K562 (cell line): ENCODE measurements around the gene TTC13. TPM values are rescaled to one million over a fixed set of nuclear protein-coding genes. Genes with fewer than 3 reads are reported as not detected.

Experiments
- ATAC-seq: fragments of 200-7000 bp; cut with Tn5 transposase; 3 replicates; pipeline ENCODE4 v1.9.1; 2020; ENCODE audit warnings: moderate library complexity
- BruUV-seq: library from RNA; stranded (reverse); fragments of 400-500 nt; replicated peaks from 2 replicates; lab custom pipeline; 2021; lab: Mats Ljungman, UMichigan
- CTCF ChIA-PET: fragments of 300-600 bp; formaldehyde crosslinking; extraction: SDS; loops from one replicate; lab custom pipeline; 2021; ENCODE audit warnings: low intra/inter-chr PET ratio; lab: Yijun Ruan, JAX
- POLR2A ChIA-PET: fragments of 300-600, 350-650 bp; sonication (Branson Sonifier 250); formaldehyde crosslinking; extraction: SDS; loops from one replicate; lab custom pipeline; 2021; ENCODE audit warnings: antibody characterized with exemption, inconsistent platforms; lab: Yijun Ruan, JAX
- DNase-seq, 4 experiments: peaks; one replicate each; pipeline versions ENCODE4 v3.0.0 to v3.0.0-alpha.2; 2011 to 2018; ENCODE audit warnings: low spot score in 3 of 4, mixed read lengths in 3 of 4; ENCODE audit errors: extremely low read depth in 1 of 4
- FAIRE-seq: peaks from 2 replicates; lab custom pipeline; 2011; peaks lifted over from hg19 to GRCh38; lab: Jason Lieb, UNC
- H2AFZ ChIP-seq: 2 replicates; pipeline ENCODE4 v1.6.0; 2011; ENCODE audit warnings: low read depth, low read length, control low read depth, inconsistent platforms
- H3K27ac ChIP-seq: fragments of 200-600 bp; 3 replicates; pipeline ENCODE4 v1.8.0; 2011; ENCODE audit warnings: low read depth, mild to moderate bottlenecking, control low read depth, inconsistent platforms, low read length, moderate library complexity, mixed read lengths; ENCODE audit errors: extremely low read depth
- H3K27me3 ChIP-seq, 2 experiments: fragments of 300-600 bp in 1 of 2; 2 replicates in 1 of 2; 3 replicates in 1 of 2; pipeline versions ENCODE4 v1.6.0 to v1.8.0; 2011; ENCODE audit warnings: inconsistent platforms in 2 of 2, low read length in 2 of 2, mild to moderate bottlenecking in 1 of 2, mixed read lengths in 1 of 2, moderate library complexity in 1 of 2; ENCODE audit not compliant: control insufficient read depth in 2 of 2, insufficient read depth in 2 of 2
- H3K36me3 ChIP-seq: fragments of 300-600 bp; 3 replicates; pipeline ENCODE4 v1.8.0; 2011; ENCODE audit warnings: mild to moderate bottlenecking, low read length, inconsistent platforms; ENCODE audit not compliant: control insufficient read depth, insufficient read depth
- H3K4me1 ChIP-seq, 2 experiments: fragments of 200-600 bp in 1 of 2; replicated peaks in 1 of 2; 2 replicates in 1 of 2; 3 replicates in 1 of 2; pipeline versions ENCODE4 v1.5.1 to v1.8.0; 2011; ENCODE audit warnings: inconsistent platforms in 2 of 2, low read length in 2 of 2, mild to moderate bottlenecking in 1 of 2, mixed read lengths in 1 of 2, moderate library complexity in 1 of 2; ENCODE audit not compliant: control insufficient read depth in 2 of 2, insufficient read depth in 2 of 2
- H3K4me2 ChIP-seq: 2 replicates; pipeline ENCODE4 v1.6.1; 2011; ENCODE audit warnings: low read length, control low read depth, inconsistent platforms, mixed read lengths; ENCODE audit not compliant: insufficient read depth
- H3K4me3 ChIP-seq: fragments of 200-600 bp; sonication (generic), shearing (Covaris generic); 2 replicates; pipeline ENCODE4 v1.5.1; 2016; ENCODE audit warnings: control low read depth, inconsistent platforms
- H3K79me2 ChIP-seq: fragments of 200-600 bp; 3 replicates; pipeline ENCODE4 v1.8.0; 2011; ENCODE audit warnings: low read length, inconsistent platforms; ENCODE audit not compliant: control insufficient read depth, insufficient read depth
- H3K9ac ChIP-seq, 2 experiments: 2 replicates each; pipeline versions ENCODE4 v1.6.0 to v1.6.1; 2011; ENCODE audit warnings: low read depth in 2 of 2, low read length in 2 of 2, control low read depth in 1 of 2, inconsistent platforms in 1 of 2, mild to moderate bottlenecking in 1 of 2, mixed read lengths in 1 of 2; ENCODE audit not compliant: insufficient read depth in 1 of 2
- H3K9me1 ChIP-seq: one replicate; pipeline ENCODE4 v1.6.0; 2011; ENCODE audit warnings: inconsistent platforms, mild to moderate bottlenecking, low read length, moderate library complexity; ENCODE audit not compliant: control insufficient read depth, insufficient read depth
- H3K9me3 ChIP-seq: replicated peaks from 2 replicates; pipeline ENCODE4 v1.5.1; 2011; ENCODE audit warnings: low read depth, low read length, inconsistent platforms; ENCODE audit not compliant: control insufficient read depth, insufficient read depth
- H4K20me1 ChIP-seq: replicated peaks from 2 replicates; pipeline ENCODE4 v1.6.1; 2011; ENCODE audit warnings: low read length, inconsistent platforms, mixed read lengths; ENCODE audit not compliant: control insufficient read depth, insufficient read depth
- C11orf30 ChIP-seq: fragments of 450-650 bp; IDR thresholded peaks from 2 replicates; pipeline ENCODE4 v1.6.1; 2016; ENCODE audit warnings: low read depth, mild to moderate bottlenecking
- MAFF ChIP-seq: IDR thresholded peaks from 2 replicates; pipeline ENCODE4 v1.6.1; 2012; ENCODE audit warnings: low read length, improper control_type of control experiment
- MAFG ChIP-seq: fragments of 450-650 bp; conservative IDR thresholded peaks from 2 replicates; pipeline ENCODE4 v1.6.1; 2016; ENCODE audit warnings: missing genetic modification characterization, missing compliant biosample characterization
- MAFK ChIP-seq: IDR thresholded peaks from 2 replicates; pipeline ENCODE4 v1.6.1; 2011; ENCODE audit warnings: low read length, improper control_type of control experiment
- ZNF197 ChIP-seq: fragments of 200-800 bp; sonication (Bioruptor generic); IDR thresholded peaks from 2 replicates; pipeline ENCODE4 v1.6.1; 2016; ENCODE audit warnings: low read depth, missing genetic modification characterization, missing compliant biosample characterization
- ZNF316 ChIP-seq: fragments of 450-650 bp; IDR thresholded peaks from 2 replicates; pipeline ENCODE4 v1.6.1; 2016
- WGBS: fragments of 100-300 bp; shearing (Covaris generic); methylation state at CpG from one replicate; pipeline ENCODE4 v1.1.6; 2016; ENCODE audit warnings: low coverage, mixed read lengths; ENCODE audit not compliant: insufficient coverage; ENCODE audit errors: missing lambda C conversion rate; 5-methylcytosine and 5-hydroxymethylcytosine counted together
- in situ Hi-C: fragments of 300-500 bp; cut with MboI; formaldehyde crosslinking; loops from 4 replicates; pipeline ENCODE4 v1.15.0; 2018; ENCODE audit warnings: inconsistent platforms, mixed read lengths
- intact Hi-C: fragments of 100-400 bp; cut with micrococcal nuclease; formaldehyde crosslinking; loops from 2 replicates; pipeline ENCODE4 v1.14.2; 2022
- polyA plus RNA-seq, 8 experiments: library from polyadenylated mRNA; depleted of rRNA in 4 of 8; stranded (reverse) in 5 of 8; unstranded in 3 of 8; fragments of >200 nt; fragmentation: Nextera tagmentation in 2 of 8; fragmentation: Illumina TruSeq in 1 of 8; extraction: Ambion mirVana in 2 of 8; extraction: Trizol in 1 of 8; gene quantifications; 2 replicates each; pipeline versions ENCODE4 v1.2.1 to v1.2.3, GENCODE V29; 2011 to 2014; ENCODE audit warnings: inconsistent platforms in 1 of 8, missing spikeins in 1 of 8
- total RNA-seq, 7 experiments: library from RNA; depleted of rRNA in 6 of 7; stranded (reverse); fragments of >200 nt in 6 of 7; fragmentation: Illumina TruSeq in 2 of 7; extraction: Trizol in 2 of 7; gene quantifications; 2 replicates each; pipeline versions ENCODE4 v1.2.1 to v1.2.3, GENCODE V29; 2011 to 2021; ENCODE audit warnings: low replicate concordance in 1 of 7

Gene TTC13
- total and polyA plus RNA-seq, 9 of the 15 experiments (the other 6 are each of a cell fraction or from before 2014, with no cell fraction given), result 1.7 to 13.8 (median 9.6) TPM

GRCh38 chr1:230909974-230910754 is 68.5 kb downstream of the TTC13 start:
- Histone ChIP-seq H4K20me1 (no peaks in the 10 kb centered on the region), H3K4me1 (no peaks in the 10 kb centered on the region), H3K9ac (no peak overlapping the region), H2AFZ (no peak overlapping the region), H3K9me1 (no peaks in the 10 kb centered on the region), H3K27me3 (no peaks in the 10 kb centered on the region), H3K9me3 (no peaks in the 10 kb centered on the region), H3K36me3 (peaks cover 4% of the 10 kb centered on the region; the same call in 2 of the 3 replicates), H3K4me3 (no peak overlapping the region), H3K27ac (no peak overlapping the region), H3K79me2 (no peaks in the 10 kb centered on the region), H3K4me2 (no peak overlapping the region)
- ATAC-seq (no peak; the same call in 2 of the 3 replicates), FAIRE-seq (no peak), DNase-seq (no peak)
- WGBS, result 47% methylated on average over 12 of the region's 13 CpGs
- TF ChIP-seq ZNF316, result peak; percentile 89
- TF ChIP-seq C11orf30, result peak; percentile 73
- no peak for TF ChIP-seq ZNF197 (CRISPR knock-in tag)
- peak; percentile 37; the same call in 1 of the 2 replicates for TF ChIP-seq MAFF
- TF ChIP-seq MAFG (tag), result peak; percentile 54; the same call in 1 of the 2 replicates
- TF ChIP-seq MAFK, result peak; percentile 24; the same call in 1 of the 2 replicates
- intact Hi-C loops, result loop anchor here (10.0 kb wide), 1 partner anchor 685 kb away; no protein-coding TSS in a partner anchor
- POLR2A ChIA-PET, result interaction anchor here (0.6 to 0.7 kb wide), 3 partner anchors 10 to 815 kb away, joined by 3 read pairs; no protein-coding TSS in a partner anchor
- CTCF ChIA-PET, result no interaction called here
- BruUV-seq, result no TSS peak
- in situ Hi-C loops, result loop anchor here (5.0 kb wide), 1 partner anchor 302 kb away; no protein-coding TSS in a partner anchor
